GM18519 (cell line): Measurements from ENCODE around the gene CFAP157.

Source experiments
- ATAC-seq: cut with Tn5 transposase; IDR thresholded peaks from one replicate; pipeline ENCODE4 v1.9.1; 2021; ENCODE audit warnings: mild to moderate bottlenecking, moderate library complexity; ENCODE audit not compliant: unreplicated experiment, low FRiP score

The CFAP157 gene

DNA sequence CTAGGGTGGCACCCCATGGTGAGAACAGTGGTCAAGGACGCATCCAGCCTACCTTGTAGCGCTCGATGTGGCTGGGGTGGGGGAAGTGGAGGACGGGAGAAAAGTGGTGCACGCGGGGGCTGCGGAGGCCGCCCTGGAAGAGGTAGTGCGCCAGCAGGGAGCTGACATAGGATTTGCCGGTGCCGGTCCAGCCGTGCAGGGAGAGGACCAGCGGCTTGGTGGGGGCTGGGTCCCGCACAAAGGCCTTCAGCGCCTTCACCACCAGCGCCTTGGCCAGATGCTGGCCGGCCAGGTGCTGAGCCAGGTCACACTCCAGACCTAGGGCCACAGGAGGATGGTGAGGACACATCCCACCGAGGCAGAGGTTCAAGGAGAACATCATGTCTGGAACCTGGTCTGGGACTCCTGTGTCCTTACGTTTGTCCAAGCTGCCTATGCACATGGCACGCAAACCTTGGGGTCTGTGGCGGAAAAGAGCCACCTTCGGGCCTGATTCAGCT, 27.5 kb downstream of the CFAP157 start:
- ATAC-seq = no peak

DNA sequence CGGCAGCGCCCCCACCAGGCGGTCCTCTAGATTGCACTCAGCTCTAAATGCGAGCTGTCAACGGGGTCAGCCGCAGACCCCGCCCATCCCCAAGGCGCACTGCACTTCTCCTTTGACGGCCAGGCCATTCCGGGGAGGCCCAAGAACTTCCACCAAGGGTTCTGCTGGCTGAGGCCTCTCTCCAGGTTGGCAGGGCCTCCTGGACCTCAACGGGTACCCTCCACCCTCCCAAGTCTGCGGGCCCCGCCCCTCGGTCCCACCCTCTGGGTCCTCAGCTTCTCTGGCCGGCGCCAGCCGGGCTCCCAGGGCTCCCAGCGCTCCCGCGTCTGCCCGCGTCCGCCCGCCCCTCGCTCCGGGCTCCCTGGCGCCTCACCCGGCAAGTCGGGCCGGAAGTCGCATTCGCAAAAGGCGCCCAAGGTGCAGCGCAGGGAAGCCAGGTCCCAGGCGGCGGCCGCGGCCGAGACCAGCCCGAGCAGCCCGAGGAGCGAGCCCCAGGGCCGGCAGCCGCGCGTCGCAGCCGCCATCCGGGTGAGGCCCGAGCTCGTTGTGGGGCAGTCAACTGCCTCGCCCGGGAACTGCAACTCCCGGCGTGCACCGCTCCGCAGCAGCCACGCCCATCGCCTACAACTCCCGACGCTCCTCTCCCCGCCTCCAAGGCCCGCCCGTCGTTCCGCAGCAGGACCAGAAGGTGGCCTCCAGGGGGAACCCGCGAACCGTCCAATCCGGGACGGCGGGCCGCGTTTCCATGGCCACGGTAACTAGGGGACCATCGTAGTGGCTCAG, 28.1 kb downstream of the CFAP157 start, which contains the start of gene TOR2A:
TOR2A (minus strand) TSS at position 548 of the 783 bp plus-strand sequence; CDS start at position 524, 24 bp downstream.
- ATAC-seq = peak; percentile 66

DNA sequence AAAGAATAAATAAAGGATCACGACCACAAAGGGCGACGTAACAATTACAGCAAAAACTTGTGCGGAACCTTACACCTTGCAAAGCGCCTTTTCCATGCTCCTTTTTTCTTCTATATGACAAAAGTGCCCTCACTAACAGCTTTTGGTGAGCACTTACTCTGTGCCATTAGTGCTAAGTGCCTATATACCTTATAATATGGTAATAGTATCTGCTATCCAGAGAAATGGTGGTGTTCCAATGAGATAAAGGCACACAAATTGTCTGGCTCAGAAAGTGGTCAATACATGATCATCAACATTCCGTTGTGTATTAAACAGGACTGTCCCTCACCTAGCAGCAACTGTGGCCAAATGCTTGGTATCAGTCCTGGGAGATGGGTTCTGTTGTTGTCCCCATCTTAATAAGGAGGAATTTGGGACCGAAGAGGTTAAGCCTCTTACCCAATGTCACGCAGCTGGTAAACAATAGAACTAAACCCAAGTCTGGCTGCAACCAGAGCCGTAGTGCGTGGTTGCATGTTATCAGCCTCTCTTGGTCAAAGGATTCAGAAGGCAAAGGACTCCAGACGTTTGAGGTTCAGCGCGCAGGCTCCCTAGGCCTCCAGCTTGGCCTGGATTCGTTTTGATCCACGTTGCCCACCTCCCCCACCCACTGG, 28.9 kb downstream of the CFAP157 start:
- no peak for ATAC-seq

DNA sequence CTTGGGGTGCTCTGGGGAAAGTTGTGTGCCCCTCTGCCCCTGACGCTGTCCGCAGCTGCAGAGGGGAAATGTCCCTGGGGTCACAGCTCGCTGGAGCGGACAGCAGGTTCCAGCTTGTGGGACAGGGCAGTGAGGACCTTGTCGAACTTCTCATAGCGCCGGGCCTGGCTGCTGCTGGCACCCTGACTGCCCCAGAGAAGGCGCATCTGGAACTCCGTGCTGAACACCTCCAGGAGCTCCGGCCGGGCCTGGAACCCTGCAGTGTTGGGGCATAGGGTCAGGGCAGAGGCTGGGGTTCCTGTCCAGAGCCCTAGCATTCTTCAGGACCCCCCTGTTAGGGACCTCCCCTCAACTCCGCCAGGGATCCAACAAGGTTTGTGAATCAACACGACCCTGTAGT, 31.9 kb downstream of the CFAP157 start:
- ATAC-seq = no peak

DNA sequence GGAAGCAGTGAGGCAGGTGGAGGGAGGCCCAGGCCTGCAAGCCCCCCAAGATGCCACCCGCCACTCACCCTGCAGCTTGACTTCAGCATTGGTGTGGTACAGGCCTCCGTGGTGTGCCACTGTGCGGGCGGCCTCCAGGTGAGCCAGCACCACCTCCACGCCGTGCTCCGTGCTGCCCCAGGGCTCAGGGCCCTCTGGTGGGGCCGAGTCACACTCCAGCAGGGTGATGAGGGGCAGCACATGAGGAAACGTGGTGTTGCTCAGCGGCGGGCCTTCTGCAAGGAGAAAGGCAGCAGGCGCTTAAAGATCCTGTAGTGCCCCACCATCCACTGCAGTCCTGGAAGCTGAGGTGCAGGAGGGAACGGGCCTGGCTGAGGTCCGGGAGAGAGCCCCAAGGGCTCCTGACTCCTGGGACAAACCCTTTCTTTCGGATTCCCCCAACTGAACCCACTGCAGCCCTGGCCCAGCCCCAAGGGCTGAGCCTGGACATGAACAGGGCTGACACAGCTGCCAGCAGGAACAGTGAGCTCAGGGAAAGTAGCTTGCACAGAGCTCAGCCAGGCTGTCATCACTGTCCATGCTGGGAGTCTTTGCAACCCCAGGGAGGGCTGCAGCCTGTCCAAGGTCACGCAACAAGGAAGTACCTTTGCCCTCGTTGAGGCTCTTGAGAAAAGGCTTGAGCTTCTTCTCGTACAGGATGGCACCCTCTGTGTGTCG, 33.0 kb downstream of the CFAP157 start:
- ATAC-seq = no peak

DNA sequence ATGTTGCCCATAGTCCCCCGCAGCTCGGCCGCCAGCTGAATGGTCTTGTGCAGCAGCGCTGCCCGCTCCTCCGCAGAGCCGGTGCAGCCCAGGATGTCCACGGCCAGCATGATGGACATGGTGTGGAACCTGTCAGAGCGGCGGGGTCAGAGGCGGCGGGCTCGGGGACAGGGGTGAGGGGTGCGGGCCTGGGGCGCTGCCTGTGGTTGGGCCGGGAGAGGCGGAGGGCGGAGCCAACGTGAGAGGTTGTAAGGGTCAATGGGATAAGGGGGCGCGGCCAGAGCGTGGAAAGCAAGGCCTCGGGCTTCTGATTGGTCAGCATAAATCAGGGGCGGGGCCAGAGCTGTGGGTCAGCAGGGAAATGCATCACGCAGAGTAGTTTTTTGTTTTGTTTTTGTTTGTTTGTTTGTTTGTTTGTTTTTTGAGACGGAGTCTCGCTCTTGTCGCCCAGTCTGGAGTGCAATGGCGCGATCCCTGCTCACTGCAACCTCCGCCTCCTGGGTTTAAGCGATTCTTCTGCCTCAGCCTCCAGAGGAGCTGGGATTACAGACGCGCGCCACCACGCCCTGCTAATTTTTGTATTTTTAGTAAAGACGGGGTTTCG, 35.1 kb downstream of the CFAP157 start:
- ATAC-seq = no peak

DNA sequence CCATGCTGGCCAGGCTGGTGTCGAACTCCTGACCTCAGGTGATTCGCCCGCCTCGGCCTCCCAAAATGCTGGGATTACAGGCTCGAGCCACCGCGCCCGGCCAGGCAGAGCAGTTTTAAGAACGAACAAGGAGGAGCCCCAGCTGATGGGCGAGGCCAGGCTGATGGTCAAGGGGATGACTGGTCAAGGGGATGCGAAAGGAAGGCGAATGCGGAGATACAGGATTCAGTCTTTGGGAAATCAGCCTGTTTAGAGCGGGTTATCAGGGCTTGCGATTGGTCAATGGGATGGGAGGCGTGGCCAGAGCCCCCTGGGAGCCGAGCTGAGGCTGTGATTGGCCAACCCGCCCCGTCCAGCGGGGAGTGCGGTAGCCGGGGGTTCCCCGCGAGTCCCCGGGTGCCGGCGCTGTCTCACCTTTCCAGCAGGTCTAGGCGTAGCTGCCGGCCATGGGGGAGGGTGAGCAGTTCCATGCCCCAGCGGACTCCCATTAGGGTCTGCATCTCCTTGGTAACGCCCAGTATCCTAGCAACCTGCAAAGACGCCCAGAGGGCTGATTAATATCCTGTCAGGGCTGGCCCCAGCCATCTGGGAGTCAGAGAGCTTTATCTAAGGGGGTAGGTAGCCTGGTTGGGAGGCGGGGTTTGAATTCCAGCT, 35.8 kb downstream of the CFAP157 start:
- no peak for ATAC-seq

DNA sequence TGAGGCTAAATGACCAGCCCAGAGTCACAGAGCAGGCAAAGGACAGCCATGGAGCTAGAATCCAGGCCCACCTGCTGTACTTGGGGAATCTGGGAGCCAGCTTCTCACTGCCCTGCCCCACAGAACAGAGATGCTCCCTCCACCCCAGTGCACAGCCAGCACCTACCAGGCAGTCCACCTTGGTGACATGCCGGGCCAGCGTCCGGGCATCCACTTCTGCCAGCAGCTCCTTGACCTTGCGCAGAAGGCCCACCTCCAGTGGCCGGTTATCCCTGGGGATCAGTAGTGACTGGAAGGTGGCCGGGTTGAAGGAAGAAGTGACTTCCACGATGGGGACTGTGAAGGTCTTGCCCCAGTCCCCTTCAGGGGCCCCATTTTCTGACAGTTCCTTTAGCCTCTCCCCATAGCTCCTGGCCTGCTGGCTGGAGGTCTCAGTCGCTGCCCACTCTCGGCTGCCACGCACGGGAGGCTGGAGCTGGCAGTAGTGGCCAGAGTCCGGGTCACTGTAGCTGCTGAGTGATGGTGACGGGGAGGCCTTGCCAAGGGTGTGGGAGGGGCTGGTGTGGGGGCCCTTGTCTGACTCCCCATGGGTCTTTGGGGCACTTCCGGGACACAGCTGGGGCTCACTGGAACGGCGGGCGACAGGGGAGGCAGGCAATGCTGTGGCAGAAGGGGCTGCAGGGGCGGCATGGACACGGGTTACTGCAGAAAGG, 37.8 kb downstream of the CFAP157 start:
- ATAC-seq = no peak

DNA sequence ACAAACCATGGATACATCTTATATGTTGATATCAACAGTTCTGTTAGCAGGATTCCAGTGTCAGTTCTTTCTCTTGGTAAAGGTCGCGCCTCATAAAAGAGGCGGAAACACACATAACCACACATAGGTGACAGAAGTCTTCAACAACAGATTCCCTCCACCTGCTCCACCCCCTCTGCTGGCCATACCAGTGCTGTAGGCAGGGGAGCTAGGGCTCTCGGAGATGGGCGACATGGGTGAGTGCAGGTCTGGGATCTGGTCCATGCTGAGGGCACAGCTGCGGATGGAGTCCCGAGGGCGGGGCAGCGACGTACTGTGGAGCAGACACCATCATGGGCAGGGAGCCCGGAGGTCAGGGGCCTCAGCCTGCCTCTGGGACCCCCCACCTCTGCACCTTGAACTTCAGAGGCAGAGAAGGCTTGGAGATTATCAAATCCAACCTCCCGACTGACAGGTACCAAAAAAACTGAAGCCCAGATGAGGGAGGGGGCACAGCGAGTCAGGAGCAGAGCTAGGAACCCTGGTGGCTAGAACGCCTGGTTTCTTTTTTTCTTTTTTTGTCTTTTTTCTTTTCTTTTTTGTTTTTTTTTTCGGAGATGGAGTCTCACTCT, 40.3 kb downstream of the CFAP157 start:
- ATAC-seq = no peak

DNA sequence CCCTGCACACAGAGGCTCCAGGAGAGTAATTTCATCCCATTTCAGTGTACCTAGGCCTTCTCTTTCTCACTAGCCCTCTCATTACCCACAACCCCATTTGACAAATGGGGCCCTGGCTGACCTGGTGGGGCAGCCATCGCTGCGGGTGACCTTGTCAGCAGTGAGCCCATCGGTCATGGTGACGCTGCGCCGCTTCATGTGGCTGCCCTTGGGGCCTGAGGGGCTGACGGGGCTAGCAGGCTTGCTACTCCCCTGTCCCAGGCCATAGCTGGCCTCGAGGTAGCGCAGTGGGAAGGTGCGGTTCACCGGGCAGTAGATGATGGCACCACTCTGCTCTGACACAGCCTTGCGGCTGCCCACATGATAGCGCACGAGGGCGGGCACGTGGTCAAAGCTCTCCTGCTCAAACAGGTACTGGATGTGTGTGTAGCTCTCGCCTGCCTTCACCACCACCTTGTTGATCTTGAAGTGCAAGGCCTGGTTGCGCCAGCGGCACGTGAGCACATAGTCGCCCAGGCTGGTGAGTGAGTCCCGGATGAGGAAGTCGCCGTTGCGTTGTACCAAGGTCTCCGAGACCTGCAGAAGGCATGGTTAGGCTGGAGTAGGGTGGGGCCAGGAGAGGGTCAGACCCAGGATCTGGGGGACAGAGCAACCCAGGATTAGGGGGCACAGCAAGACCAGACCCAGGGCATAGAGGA, 42.5 kb downstream of the CFAP157 start:
- ATAC-seq = no peak

DNA sequence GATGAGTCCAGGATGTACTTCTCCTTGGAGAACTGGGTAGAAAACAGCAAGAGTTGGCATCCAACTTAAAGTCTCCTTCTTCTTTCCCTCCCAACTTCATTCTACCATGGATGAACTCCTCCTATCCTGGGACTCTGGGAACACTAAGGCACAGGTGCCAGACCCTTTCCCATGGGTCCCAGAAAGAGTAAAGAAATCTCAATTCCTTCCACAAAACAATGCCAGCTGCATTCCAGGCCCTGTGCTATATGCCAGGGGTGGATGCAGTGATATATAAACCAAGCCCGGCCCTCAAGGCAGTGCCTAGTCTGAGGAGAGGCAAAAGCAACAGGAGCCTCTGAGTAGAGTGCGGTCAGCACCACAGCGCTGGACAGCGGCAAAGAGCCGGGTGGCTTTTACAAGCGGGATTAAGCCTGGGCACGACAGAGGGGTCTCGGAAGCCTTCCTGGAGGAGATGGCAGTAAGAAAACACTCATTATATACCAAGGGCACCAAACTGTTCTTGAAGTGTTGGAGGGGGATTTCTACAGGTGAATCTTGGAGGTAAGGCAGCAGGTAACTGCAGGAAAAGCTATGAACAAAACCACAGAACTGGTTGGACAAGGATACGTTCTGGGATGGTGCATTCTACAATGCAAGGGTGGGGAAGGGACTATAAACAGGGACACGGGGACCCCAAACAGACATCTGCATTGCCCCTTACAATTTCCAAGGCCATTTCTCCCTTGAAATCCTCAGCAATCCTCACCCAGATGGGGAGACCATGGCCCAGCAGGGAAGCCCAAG, 44.7 kb downstream of the CFAP157 start:
- no peak for ATAC-seq

DNA sequence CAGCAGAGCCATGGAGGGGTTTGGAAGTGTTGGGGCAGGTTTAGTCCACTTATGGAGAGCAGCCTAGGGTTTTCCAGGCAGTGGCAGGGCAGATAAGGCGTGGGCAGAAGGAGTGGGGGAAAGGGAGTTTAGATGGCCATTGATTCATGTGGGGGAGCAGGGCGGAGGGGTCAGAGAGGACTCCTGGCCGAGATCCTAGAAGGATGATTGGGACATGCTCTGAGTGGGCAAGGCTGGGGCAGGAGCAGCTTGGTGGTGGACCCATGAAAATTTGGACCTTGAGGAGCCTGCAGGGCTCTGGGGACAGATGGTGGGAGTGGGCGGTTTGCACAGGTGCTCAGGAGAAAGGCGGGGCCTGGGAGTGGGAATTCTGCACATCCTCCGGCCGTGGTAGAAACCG, 46.4 kb downstream of the CFAP157 start:
- ATAC-seq = no peak

DNA sequence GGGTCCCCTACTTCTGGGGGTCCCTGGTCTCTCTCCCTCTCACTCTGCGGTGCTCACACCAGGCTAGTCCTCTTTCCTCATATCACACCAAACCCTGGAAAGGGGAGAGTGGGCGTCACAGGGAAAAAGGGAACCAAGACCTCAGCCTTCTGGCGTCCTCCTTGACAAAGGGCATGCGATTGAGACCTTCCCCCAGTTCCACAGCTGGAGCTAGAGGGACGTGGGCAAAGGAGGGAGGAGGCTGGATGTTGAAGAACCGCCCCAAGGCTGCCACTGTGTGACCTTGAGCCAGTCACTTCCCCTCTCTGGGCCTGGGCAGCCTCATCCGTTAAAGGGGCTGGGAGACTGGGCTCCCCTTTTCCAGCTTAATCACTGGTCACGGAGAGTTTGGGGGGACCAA, 46.8 kb downstream of the CFAP157 start:
- ATAC-seq = no peak

DNA sequence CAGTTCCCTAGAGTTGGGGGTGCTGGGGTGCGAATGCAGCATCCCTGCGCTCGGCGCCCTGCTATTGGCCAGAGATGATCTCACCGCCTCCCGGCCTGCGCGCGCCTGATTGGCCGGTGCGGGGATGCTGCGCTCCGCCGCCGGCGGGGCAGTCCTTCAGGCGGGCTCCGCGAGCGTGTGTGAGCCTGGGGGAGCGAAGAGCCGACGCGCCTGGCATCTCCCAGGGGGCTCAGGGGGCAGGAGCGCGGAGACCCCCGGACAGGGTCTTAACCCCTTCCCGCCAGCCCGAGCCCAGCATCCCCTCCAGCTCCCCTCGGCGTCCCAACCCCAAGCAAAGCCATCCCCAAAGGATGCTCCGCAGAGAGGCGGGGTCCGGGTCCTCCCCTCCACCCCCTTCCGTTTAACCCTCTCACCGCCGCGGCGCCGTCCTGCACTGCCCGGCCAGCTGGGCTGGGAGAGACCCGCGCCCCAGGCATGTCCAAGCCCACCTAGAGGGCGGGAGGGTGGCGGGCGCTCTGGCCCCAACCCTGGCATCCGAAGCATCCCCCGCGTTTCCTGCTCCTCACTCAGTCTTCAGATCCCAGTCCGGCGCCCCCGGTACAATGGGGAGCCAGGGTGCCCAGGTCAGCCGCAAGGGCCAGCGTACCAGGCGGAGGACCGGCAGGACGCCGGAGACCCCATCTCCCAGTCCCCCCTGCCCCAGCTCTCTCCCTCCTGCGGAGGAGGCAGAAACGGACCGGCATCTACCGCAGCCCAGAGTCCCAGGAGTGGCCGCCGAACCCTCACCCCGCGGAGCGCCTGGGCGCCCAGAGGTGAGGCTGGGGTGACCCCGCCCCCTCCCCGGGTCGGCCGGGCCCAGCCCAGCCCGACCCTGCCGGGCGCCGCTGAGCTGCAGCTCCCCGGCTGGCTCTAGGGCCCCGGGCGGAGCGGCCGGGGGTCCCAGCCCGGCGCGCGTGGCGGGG, 47.6 kb downstream of the CFAP157 start:
- no peak for ATAC-seq

DNA sequence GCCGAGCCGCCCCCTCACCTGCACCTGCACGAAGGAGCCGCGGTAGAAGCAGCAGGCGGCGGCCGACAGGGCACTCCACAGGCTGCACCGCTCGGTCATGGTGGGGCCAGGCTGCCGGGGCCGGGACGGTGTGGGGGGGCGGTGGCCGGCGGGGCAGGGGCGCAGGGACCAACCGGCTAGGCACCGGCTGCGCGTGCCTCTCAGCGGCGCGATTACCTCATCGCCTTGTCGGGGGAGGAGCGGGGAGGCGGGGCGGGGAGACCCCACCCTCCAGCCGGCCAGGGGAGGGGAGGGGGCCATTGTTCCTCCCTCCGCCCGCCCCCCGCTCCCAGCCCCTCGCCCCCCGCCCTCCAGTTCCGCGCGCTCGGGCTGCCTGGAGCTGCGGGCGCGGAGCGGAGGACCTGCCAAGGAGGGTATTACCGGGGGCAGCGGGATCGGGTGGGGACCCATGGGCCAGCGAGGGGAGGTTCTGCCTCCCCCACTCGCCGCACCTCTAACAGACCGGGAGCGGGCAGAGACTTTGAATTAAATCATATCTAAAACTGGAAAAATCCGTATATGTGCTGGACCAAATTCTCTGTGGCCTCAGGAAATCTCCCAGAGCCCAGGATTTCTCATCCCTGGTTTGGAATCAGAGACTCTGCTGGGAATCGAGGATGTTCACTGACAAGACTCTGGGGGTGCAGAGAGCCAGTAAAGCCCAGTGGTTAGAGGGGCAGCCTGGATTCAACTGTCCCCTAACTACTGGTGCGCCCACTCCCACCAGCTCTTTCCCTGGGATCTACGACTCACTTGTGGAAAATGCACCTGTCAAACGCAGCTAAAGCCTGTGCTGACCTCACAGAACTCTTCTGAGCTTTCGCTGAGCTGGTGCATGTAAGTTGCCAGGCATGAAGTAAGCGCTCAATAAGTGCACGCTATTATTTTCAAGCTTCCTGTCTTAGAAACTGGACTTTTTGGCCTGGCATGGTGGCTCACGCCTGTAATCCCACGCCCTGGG, 48.6 kb downstream of the CFAP157 start:
- ATAC-seq = no peak

DNA sequence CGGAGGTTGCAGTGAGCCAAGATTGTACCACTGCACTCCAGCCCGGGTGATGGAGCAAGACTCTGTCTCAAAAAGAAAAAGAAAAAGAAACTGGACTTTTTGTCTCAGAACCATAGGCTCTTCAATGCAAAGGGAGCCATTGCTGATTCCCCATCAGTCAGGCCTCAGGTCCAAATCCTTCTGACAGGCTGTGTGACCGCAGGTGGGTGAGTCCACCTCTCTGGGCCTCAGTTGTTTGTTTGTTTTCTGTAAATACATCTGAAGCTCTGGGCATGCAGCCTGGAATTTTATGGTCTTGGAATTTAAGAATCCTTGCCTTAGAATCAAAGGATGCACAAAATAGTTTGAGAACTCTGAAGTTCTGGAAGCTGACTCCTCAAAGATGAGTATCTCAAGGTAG, 49.4 kb downstream of the CFAP157 start:
- no peak for ATAC-seq
